ENCODE results near the gene CES4A.

GRCh38 chr16:67023689-67024088 is 35.3 kb downstream of the CES4A start:
- TF ChIP-seq CTCF (conservative IDR thresholded peaks at IDR 0.05; ENCODE audit: low read depth, low read length) (no peak), EZH2 (IDR thresholded peaks at IDR 0.05; ENCODE audit: borderline replicate concordance, low read depth, low read length, poor library complexity, severe bottlenecking) (no peak)
